Epidermal melanocyte (primary cell): Measurements from ENCODE around the gene EFTUD2.

Experiments used
- DNase-seq: peaks from one replicate; pipeline ENCODE4 v3.0.0; 2011; ENCODE audit warnings: low spot score; ENCODE audit not compliant: insufficient read length

EFTUD2 gene

DNA sequence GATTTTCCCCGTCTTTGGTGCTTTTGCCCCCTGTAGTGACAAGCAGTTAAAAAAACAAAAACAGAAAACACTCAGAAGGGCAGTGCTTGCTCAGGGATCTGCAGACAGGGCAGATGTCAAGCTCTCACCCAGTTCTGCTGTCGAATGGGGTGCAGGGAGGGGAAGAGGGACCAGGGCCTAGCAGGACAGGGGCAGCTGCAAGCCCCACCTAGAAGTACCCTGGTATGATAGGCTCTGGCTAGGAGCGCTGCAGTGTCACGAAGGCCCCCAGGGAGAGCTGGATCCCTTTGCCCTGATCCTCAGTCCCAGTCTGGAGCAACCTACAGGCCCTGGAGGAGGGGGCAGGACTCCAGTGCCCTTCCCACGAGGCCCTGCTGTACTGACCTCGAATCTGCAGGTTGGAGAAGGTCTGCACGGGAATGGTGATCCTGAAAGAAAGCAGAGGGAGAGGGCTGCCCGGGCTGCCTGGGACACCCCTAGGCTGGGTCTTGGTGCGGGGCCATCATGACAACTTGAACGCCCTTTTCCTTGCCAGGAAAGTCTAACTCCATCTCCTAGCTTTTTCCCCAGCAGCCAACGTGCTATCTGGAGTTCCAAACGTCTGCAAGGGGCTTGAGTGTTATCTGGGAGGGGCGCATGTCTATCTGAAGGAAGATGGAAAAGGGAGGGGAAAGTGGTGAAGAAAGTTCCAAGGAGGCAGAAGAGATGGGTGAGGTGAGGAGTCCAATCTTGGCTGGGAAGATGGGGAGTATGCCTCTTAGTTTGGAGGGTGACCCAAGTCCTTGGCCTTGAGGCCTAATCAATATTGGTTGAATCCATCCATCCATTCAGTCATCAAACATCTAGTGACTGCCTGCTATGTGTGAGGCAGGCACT, 11.2 kb upstream of the EFTUD2 start:
- DNase-seq = no peak

DNA sequence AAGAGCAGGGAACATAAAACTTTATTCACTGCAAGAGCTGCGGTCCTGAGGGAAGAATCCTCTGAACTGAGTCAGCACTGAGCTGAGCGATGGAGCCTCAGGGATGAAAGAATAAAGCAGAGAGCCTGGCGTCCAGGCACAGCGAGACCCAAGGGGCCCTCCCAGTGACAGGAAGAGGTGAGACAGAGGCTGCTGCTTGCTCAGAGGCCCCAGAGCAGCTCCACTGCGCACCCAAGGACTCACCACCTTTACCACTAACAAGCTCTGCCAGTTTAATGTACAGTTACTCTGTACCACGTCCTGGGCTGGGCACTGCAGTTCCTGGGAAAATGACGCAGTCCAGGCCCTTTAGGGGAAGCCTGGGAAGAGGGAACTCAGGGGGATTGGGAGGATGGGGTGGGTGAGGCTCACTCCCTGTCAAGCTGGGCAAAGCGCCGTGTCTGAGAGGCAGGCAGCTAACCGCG, 10.5 kb upstream of the EFTUD2 start:
- no peak for DNase-seq

DNA sequence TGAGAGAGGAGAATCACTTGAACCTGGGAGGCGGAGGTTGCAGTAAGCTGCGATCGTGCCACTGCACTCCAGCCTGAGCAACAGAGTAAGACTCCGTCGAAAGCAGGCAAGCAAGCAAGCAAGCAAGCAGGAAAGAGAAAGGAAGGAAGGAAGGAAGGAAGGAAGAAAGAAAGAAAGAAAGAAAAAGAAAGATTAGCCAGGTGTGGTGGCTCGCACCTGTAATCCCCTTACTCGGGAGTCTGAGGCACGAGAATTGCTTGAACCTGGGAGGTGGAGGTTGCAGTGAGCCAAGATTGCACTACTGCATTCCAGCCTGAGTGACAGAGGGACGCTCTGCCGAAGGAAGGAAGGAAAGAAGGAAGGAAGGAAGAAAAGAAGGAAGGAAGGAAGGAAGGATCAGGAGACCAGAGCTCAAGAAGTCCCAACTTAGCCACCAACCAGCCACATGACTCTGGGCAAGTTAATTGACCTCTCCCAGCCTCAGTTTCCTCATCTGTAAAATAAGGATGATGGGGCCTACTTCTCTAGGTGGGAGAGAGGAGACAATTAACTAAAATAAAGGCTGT, 9.6 kb upstream of the EFTUD2 start:
- DNase-seq = no peak

DNA sequence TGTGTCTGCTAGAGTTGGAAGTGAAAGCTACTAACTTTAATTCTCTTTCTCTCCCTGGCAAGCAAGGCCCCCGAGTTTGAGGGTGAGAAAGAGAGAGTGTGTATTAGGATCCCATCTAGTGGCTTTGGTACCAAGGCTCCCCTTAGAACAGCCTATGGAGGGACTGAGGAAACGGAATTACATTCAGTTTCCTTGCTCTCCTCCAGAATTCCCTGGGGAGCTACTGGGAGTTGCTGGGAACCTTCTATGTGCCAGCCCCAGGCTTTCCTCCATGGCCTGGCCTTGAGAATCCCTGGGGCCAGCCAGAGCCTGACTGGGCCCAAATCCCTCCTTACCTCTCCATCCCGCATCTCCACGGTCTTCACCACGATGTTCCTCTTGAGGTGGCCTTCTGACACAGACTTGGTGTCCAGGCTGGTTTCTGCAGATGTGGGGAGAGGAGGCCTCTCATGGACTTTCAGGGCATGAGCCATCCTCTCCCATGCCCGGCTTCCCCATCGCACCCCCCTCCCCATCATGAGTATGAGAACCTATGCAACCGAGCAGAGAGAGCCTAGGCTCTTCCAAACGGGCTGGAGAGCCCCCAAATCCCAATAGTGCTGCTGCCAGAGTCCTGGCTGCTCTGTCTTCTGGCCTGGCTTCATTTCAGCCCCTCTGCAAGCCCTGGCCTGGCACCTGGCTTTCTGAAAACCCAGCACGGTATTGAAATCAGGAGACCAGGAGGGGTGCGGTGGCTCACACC, 8.7 kb upstream of the EFTUD2 start:
- DNase-seq = no peak

DNA sequence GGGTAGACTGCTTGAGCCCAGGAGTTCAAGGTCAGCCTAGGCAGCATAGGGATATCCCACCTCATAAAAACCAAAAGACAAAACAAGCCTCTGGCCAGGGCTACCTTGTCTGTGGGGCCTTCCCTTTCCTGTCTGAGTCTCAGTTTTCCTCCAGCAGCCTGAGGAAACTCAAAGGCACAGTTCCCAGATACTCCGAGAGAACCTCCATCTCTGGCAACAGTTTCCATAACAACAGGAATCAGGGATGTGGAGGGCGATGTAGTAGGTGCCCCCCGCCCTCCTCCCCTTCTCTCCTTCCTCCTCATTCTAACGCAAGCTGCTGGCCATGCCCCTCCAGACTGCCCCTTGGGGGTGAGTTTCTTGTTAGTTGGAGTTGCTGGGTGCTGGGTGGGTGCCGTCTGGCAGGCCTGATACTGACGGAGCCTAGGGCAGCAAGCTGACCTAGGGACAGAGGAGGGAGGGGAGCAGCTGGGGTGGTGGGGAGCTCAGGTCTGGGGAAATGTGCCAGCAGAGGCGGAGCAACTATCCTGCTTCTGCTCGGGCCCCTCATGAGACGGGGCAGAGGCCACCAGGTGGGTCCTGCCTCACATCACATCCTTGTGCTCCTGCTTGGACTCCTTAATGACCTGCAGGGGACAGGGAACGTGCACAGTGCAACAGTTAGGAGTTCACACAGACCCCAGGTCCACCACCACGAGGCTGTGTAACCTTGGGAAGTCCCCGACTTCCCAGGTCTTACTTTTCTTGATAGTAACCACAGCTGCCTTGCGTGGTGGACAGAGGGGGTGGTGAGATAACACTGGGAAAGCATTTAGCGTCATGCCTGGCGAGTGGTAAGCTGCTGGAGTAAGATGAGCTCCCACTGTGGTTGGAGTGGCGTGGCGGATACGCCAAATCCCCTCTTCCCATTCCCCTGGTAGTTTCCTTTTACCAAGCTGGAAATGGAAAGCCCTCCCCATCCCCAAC, 7.8 kb upstream of the EFTUD2 start:
- no peak for DNase-seq

DNA sequence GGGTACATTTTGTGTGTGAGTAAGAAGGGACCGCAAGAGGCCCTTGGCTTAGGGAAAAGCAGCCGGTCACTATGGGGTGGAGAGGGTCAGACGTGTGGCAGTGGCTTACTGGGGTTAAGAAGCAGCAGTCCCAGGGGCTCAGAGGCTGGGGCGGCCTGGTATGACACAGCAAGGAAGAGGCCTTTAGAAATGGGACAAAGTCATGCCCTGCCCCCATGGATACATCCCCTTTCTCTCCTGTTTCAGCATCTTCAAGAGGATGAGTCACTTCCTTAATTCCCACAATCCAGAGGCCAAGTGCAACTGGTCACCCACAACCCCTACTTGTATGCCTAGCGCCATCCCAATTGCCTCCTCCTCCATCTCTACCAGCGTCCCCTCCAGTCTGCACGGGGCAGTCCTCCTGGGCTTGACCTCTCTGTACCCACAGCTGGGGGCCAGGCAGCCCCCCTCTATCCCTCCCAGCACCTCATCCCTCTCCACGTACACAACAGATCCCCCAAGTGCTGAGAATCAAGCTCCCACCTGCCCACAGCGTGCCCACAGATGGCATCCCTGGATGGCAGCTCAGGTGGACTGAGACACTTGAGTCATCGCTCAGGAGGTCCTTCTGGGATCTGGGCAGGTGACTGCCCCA, 6.9 kb upstream of the EFTUD2 start:
- DNase-seq = no peak

DNA sequence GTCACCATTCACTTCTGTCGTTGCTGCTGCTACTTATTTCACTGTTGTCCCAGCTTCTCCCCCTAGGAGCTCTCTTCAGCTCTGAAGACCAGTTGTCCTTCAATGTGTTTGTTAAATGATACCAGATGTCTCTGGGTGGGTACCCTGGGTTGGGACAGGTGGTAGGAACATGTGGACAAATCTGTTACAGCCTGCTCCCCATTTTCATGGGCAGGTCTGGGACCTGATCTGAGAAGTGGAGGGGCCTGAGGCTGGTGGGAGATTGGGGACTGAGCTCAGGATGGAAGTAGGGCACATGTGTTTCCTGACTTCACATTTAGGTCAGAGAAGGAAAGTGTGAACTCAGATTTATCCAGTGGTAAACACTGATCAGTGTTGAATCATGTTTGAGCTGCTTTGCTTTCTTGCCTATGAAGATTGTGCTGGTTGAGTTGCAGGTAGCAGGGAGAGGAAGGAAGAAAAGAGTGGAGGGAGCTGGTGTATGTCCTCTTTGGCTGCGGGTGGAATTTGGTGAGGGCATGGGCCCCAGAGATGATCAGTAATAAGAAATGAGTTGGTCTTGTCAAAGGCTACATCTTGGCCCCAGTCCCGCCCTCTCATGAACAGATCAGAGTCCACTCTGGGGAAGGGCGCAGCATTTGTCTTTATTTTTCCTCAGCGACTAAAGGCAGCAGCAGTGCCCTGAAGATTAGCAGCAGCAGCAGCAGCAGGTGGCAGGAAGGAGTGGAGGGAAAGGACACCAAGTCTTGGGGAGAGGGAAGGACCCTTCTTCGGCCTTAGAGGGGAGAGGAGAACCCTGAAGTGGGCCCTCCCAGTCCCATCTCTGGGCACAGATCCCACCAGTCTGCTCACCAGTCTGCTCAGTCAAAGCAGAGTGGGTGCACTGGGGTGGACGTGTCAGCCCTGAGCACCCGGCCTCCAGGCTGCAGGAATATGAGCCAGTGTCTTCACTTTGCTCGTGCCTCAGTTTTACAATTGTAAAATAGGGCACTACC, 6.1 kb upstream of the EFTUD2 start:
- no peak for DNase-seq

DNA sequence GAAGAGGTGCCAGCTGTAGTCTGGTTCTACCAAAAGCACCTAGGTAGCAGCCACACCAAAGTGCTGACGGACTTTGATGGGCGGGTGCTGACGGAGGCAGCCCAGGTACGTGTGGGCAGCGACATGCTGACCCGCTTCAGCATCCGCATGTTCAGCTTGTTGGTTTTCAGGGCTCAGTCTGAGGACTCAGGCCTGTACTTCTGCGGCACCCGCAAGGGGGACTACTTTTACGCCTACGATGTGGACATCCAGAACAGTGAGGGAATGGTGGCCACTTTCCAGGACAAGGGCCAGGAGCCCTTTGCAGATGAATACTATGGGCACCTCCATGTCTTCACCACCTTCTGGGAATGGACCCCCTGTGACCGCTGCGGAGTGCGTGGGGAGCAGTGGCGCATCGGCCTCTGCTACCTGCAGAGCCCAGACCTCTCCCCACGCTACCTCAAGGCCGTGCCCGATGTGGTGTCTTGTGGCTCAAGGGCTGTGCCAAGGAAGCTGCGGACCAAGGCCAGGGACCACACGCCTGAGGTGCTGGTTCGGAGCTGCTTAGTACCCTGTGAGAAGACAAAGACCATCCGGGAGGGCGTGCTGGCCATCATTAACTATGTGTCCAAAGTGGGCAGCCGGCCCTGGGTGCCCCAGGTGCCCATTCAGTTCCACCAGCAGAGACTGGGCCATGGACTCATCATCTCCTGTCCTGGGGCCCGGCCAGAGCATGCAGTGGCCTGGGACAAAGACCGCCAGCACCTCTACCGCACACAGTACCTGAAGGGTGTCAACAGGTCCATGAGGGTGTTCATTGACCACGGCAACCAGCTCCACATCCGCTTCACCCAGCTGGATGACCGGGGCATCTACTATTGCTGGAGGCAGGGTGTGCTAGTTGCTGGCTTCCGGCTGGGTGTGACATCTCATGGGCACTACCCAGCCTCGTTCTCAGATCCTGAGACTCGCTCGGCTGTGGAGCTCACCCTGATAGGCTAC, 5.0 kb upstream of the EFTUD2 start:
- DNase-seq = no peak

DNA sequence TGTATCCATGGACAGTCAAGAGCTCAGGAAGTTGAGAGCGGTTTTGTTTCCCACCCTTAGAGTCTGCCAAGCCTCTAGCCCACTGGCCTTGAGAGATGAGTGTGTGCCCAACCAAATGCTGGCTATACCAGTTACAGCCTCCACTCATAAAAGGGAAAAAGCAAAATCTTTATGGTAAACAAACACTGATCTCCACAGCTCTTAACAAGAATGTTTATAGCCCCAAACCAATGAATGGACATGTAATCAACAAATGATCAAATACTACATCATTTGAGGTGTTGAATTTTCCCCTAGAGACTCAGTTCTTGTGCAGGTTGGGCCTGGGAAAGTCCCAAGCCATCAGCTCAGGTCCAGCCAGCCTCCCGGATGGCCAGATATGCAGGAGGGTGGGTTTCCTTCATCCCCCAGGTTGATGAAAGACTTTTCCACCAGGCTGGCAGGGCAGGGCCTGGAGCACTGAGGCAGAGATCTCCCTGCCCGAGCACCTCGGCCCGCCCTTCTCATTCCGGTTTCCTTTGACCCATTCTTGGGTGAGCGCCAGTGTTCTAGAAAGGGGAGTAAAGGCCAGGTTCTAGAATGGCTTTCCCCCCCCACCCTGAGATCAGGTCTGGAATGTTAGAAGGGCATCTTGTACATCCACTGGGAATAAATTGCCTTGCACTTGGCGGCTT, 3.9 kb upstream of the EFTUD2 start:
- DNase-seq = no peak

DNA sequence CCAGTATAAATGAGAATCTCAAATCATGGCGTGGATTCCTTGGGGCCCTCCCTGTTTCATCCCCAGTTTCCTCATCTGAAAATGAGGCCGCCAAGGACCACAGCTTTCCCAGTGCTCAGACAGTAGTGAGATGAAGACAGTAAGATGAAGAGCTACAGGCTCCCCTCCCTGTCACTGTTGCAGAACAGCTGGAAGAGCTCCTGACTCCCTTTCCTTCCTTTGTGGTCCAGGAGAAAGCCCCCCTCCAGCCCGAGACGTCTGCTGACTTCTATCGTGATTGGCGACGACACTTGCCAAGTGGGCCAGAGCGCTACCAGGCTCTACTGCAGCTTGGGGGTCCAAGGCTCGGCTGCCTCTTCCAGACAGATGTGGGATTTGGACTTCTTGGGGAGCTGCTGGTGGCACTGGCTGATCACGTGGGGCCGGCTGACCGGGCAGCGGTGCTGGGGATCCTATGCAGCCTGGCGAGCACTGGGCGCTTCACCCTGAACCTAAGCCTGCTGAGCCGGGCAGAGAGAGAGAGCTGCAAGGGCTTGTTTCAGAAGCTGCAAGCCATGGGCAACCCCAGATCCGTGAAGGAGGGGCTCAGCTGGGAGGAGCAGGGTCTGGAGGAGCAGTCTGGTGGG, 3.0 kb upstream of the EFTUD2 start:
- no peak for DNase-seq

DNA sequence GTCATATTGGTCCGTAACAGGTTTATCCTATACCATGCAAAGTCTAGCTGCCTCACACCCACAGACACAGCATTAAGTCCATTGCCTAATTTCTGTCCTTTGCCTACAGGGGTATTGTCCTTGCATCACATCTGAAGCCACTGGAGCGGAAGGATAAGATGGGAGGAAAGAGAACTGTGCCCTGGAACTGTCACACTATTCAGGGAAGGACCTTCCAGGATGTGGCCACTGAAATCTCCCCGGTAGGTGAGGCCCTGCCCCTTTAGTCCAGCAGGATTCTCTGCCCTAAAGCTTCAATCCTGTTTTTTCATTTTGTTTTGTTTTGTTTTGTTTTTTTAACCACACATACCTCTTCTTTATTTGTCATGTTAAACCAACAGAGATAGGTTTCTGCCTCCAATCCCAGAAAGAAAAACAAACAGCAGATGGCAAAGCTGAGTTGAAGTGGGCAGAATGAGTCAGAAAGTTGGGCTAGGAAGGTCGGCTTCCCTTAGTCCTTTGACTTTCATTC, 2.2 kb upstream of the EFTUD2 start:
- DNase-seq = no peak

DNA sequence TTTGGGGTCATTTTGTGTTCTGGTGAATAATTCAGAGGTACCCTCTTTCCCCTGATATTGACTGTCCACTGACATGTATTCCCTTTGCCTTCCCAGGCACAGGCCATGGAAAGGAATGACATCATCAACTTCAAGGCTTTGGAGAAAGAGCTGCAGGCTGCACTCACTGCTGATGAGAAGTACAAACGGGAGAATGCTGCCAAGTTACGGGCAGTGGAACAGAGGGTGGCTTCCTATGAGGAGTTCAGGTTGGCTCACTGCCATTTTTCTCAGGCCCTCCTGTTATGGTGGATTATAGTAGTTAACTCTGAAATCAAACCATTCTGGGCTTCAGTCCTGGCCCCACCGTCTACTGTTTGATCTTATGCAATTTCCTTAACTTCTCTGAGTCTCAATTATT, 1.6 kb upstream of the EFTUD2 start:
- no peak for DNase-seq

DNA sequence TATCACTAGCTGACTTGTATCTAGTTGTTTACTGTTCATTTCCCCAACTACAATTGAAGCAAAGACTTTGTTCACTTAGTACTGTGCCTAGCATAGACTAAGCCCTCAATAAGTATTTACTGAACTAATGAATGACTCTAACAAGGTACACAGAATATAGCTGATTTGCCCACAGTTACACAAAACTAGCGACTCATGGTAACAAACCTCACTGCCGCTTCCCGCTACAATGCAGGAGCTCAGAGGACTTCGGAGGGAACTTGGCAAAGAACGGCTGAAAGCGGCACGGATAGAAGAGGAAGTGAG, 524 bp downstream of the EFTUD2 start:
- DNase-seq = no peak

DNA sequence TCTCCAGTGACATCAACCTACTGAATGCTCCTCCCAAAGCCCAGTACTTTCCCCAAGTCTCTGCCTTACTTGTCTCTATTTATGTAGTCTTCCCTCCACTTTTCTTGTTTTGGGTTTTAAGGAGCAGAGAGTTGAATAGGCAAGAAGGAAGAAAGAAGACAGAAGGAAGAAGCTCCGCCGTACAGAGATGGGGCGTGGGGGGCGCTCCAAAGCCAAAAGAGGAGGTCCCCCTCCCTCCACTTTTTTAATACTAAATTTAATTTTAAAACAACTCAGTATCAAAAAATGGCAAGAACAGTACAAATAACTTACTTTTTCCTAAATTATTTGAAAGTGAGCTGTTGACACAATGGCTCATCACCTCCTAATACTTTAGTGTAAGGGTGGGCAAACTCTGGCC, 4.6 kb downstream of the EFTUD2 start:
- DNase-seq = no peak

DNA sequence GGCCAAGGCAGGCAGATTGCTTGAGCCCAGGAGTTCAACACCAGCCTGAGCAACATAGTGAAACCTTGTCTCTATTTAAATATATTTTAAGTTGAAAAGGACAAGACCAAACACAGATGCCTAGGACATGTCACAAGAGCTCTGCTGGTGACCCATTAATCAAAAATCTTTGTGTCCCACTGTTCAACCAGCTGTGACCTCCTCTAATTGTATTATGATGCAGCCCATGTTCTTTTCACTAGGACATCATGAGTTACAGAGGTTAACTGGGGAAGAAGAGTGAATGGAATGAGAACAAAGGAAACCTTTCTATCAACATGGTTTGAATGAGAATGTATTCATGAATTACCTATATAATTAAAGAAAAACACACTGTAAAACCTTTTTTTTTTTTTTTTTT, 7.0 kb downstream of the EFTUD2 start:
- no peak for DNase-seq

DNA sequence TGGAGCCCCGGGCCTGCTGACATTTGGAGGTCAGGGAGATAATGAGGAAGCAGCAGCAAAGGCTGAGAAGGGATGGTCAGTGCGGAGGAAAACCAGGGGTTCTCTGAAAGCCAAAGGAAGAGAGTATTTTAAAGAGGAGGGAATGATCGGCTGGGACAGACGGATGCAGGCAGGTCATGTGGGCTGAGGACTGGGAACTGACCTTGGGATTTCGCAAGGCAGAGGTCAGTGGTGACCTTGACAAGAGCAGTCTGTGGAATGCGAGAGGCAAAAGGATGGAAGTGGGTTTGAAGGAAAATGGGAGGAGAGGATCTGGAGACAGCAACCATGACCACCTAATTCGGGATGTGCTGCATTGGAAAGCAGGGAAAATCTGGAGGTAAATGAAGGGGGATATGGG, 10.2 kb downstream of the EFTUD2 start:
- no peak for DNase-seq
